Mucosa of gallbladder (tissue), 1 donor: Measurements from ENCODE around the gene TFAP2E. TPM values are rescaled to one million over a fixed set of nuclear protein-coding genes. Genes with fewer than 3 reads are reported as not detected.
A peak's percentile ranks its signal among the peaks of the same experiment; 100 is the strongest.
"Not testable (repeated sequence)": the region's sequence is repeated elsewhere in the genome, so short reads cannot be mapped to it uniquely, and the experiment has no call there.

Experiments
- DNase-seq: peaks from one replicate; pipeline ENCODE4 v3.0.0-alpha.2; 2020; ENCODE audit warnings: low spot score
- total RNA-seq: library from RNA; stranded (reverse); gene quantifications from one replicate; pipeline ENCODE4 v1.2.1, GENCODE V29; 2021
- donor health status: DM: no; HTN: no; CAD: no.

TFAP2E gene
- total RNA-seq, 1 donor from 2014 or later, result 0.66 TPM

- no peak for DNase-seq
Measured at GRCh38 chr1:35574125-35574654, 1.1 kb downstream of the TFAP2E start.

GRCh38 chr1:35574655-35575415 lies 1.7 kb downstream of the TFAP2E start:
- no peak for DNase-seq

- DNase-seq, result no peak
Measured at GRCh38 chr1:35575416-35575958, 2.4 kb downstream of the TFAP2E start.

- no peak for DNase-seq
Measured at GRCh38 chr1:35576061-35576765, 3.1 kb downstream of the TFAP2E start.

GRCh38 chr1:35576766-35577070 lies 3.6 kb downstream of the TFAP2E start:
- not testable (repeated sequence) for DNase-seq

GRCh38 chr1:35577071-35577998 lies 4.2 kb downstream of the TFAP2E start:
- DNase-seq, result peak; percentile 44

- DNase-seq, result no peak
Measured at GRCh38 chr1:35580949-35581388, 7.9 kb downstream of the TFAP2E start.

GRCh38 chr1:35581621-35582020 lies 8.5 kb downstream of the TFAP2E start:
- DNase-seq, result not testable (repeated sequence)

GRCh38 chr1:35585281-35585680 lies 12.2 kb downstream of the TFAP2E start:
- no peak for DNase-seq

- DNase-seq, result not testable (repeated sequence)
Measured at GRCh38 chr1:35585805-35586204, 12.7 kb downstream of the TFAP2E start.

GRCh38 chr1:35586808-35587207 lies 13.7 kb downstream of the TFAP2E start:
- DNase-seq, result no peak

GRCh38 chr1:35587736-35588135 lies 14.6 kb downstream of the TFAP2E start:
- DNase-seq, result no peak

- no peak for DNase-seq
Measured at GRCh38 chr1:35588197-35588910, 15.2 kb downstream of the TFAP2E start.

GRCh38 chr1:35589516-35590427 lies 16.7 kb downstream of the TFAP2E start:
- no peak for DNase-seq

GRCh38 chr1:35590476-35591040 lies 17.4 kb downstream of the TFAP2E start:
- no peak for DNase-seq

GRCh38 chr1:35591211-35591610 lies 18.1 kb downstream of the TFAP2E start:
- DNase-seq, result no peak

GRCh38 chr1:35592991-35593769 lies 20.1 kb downstream of the TFAP2E start:
- DNase-seq, result no peak

GRCh38 chr1:35594005-35594760 lies 21.1 kb downstream of the TFAP2E start:
- no peak for DNase-seq
